DND-41 (cell line): ENCODE results near the gene SUPT16H.

ENCODE experiments used
- ATAC-seq: fragments of 200-7000 bp; cut with Tn5 transposase; 3 replicates; pipeline ENCODE4 v1.9.1; 2021; ENCODE audit warnings: low read depth; ENCODE audit not compliant: insufficient read depth
- DNase-seq: peaks from one replicate; pipeline ENCODE4 v3.0.0-alpha.2; 2020
- H2AFZ ChIP-seq: 2 replicates; pipeline ENCODE4 v1.6.0; 2012; ENCODE audit warnings: low read depth, low read length
- H3K27ac ChIP-seq: 2 replicates; pipeline ENCODE4 v1.5.1; 2012; ENCODE audit warnings: low read length, inconsistent platforms
- H3K27me3 ChIP-seq: fragments of 200-600 bp; sonication (generic); 2 replicates; pipeline ENCODE4 v1.6.0; 2012; ENCODE audit warnings: low read length, mild to moderate bottlenecking, inconsistent platforms; ENCODE audit not compliant: insufficient read depth, poor library complexity
- H3K36me3 ChIP-seq: 2 replicates; pipeline ENCODE4 v1.5.1; 2012; ENCODE audit warnings: low read length, inconsistent platforms; ENCODE audit not compliant: insufficient read depth
- H3K4me1 ChIP-seq: 2 replicates; pipeline ENCODE4 v1.5.1; 2012; ENCODE audit warnings: mild to moderate bottlenecking, low read length; ENCODE audit not compliant: insufficient read depth
- H3K4me2 ChIP-seq: 2 replicates; pipeline ENCODE4 v1.6.0; 2012; ENCODE audit warnings: mild to moderate bottlenecking, moderate library complexity, low read length, inconsistent platforms; ENCODE audit not compliant: insufficient read depth
- H3K4me3 ChIP-seq, 2 experiments: fragments of 200-600 bp in 1 of 2; shearing (Covaris generic) in 1 of 2; 2 replicates each; pipeline ENCODE4 v1.5.1; 2012 to 2016; ENCODE audit warnings: inconsistent platforms in 2 of 2, low read length in 2 of 2, mild to moderate bottlenecking in 2 of 2, low read depth in 1 of 2, moderate library complexity in 1 of 2
- H3K79me2 ChIP-seq: 2 replicates; pipeline ENCODE4 v1.6.0; 2012; ENCODE audit warnings: low read length, inconsistent platforms; ENCODE audit not compliant: insufficient read depth
- H3K9ac ChIP-seq: 2 replicates; pipeline ENCODE4 v1.6.0; 2012; ENCODE audit warnings: low read depth, mild to moderate bottlenecking, inconsistent platforms, low read length, moderate library complexity
- H3K9me3 ChIP-seq: 2 replicates; pipeline ENCODE4 v1.5.1; 2012; ENCODE audit warnings: low read length, moderate library complexity, mild to moderate bottlenecking, inconsistent platforms; ENCODE audit not compliant: insufficient read depth, severe bottlenecking
- H4K20me1 ChIP-seq: 2 replicates; pipeline ENCODE4 v1.6.0; 2012; ENCODE audit warnings: low read length; ENCODE audit not compliant: insufficient read depth
- CTCF ChIP-seq: IDR thresholded peaks from 2 replicates; pipeline ENCODE4 v1.5.1; 2012; ENCODE audit warnings: borderline replicate concordance, low read length, moderate library complexity, mild to moderate bottlenecking; ENCODE audit not compliant: poor library complexity, severe bottlenecking; ENCODE audit errors: extremely low read depth
- EZH2 ChIP-seq: IDR thresholded peaks from 3 replicates; pipeline ENCODE4 v1.6.1; 2012; ENCODE audit warnings: borderline replicate concordance, low read depth, mild to moderate bottlenecking, moderate library complexity, low read length, inconsistent platforms; ENCODE audit not compliant: severe bottlenecking

SUPT16H gene

DNA sequence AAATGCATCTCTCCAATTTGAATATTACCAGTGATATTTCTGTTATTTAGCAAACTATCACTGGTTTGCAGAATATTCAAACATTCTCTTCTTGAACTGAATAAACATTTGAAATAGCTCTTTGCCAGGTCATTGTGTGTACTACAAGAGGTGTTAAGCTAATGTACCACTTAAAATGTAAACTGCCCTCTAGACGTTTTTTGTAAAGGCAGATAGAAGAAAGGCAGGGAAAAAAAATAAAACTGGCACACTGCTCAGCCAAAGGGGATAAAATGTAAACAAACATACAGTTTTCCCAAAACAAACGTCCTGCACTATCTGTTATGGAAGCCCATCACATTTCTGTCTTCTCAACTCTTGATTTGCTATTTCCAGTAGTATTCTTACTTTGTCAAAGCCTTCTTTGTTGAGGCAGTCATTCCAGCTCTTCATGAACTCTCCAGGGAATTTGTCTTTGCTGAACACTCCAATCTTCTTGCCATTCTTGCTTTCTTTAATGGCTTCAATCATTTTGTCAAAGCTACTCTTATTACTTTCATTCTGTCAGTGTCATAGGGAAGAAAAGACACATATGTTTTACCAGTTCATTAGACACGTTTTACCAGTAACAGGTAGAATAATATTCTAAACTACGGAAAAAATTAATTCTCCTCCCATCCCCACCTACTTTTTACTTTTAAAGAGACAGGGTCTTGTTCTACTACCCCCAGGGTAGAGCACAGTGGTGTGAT lies 13.7 kb downstream of the SUPT16H start:
- Histone ChIP-seq H3K36me3 (peaks cover 90% of the 10 kb centered on the region), H2AFZ (no peak overlapping the region), H3K4me1 (no peaks in the 10 kb centered on the region), H4K20me1 (peaks cover 17% of the 10 kb centered on the region; the same call in 1 of the 2 replicates), H3K27me3 (no peaks in the 10 kb centered on the region), H3K79me2 (peaks cover 42% of the 10 kb centered on the region), H3K27ac (no peak overlapping the region), H3K9ac (no peak overlapping the region), H3K4me2 (no peak overlapping the region), H3K4me3 (no peak overlapping the region), H3K9me3 (no peaks in the 10 kb centered on the region)
- DNase-seq = no peak
- TF ChIP-seq CTCF = no peak
- no peak for TF ChIP-seq EZH2
- no peak for ATAC-seq

GRCh38 chr14:21367582-21368144 lies 16.2 kb downstream of the SUPT16H start:
- Histone ChIP-seq H3K4me2 (no peak overlapping the region), H2AFZ (no peak overlapping the region), H3K27ac (no peak overlapping the region), H3K9ac (no peak overlapping the region), H3K4me3 (no peak overlapping the region), H3K27me3 (no peaks in the 10 kb centered on the region), H3K36me3 (peaks cover 100% of the 10 kb centered on the region), H3K9me3 (no peaks in the 10 kb centered on the region), H3K79me2 (peaks cover 18% of the 10 kb centered on the region), H3K4me1 (no peaks in the 10 kb centered on the region), H4K20me1 (peaks cover 6% of the 10 kb centered on the region; the same call in 1 of the 2 replicates)
- DNase-seq = no peak
- no peak for ATAC-seq
- TF ChIP-seq CTCF (no peak), EZH2 (no peak)

- Histone ChIP-seq H2AFZ (no peak overlapping the region), H3K4me1 (no peaks in the 10 kb centered on the region), H3K27me3 (no peaks in the 10 kb centered on the region), H3K4me2 (no peak overlapping the region), H3K9ac (no peak overlapping the region), H3K36me3 (peaks cover 97% of the 10 kb centered on the region), H4K20me1 (no peaks in the 10 kb centered on the region), H3K4me3 (no peak overlapping the region), H3K27ac (no peak overlapping the region), H3K9me3 (no peaks in the 10 kb centered on the region), H3K79me2 (no peaks in the 10 kb centered on the region)
- TF ChIP-seq EZH2 = no peak
- TF ChIP-seq CTCF = no peak
- ATAC-seq (no peak), DNase-seq (no peak)
Observed at GRCh38 chr14:21356511-21356910, 27.3 kb downstream of the SUPT16H start.
